Aorta (tissue), 5 donors: ENCODE measurements around the gene CEP152. TPM values are rescaled to one million over a fixed set of nuclear protein-coding genes. Genes with fewer than 3 reads are reported as not detected.

Experiments
- ATAC-seq: fragments of 200-7000 bp; cut with Tn5 transposase; one replicate; pipeline ENCODE4 v1.9.1; 2022; ENCODE audit warnings: moderate library complexity; ENCODE audit not compliant: low FRiP score
- DNase-seq, 2 donors: peaks; one replicate each; pipeline ENCODE4 v3.0.0-alpha.2; 2020
- H3K27ac ChIP-seq, 2 donors: one replicate each; pipeline ENCODE4 v1.5.1; 2013; ENCODE audit warnings: low read length in 2 of 2, mild to moderate bottlenecking in 2 of 2, moderate library complexity in 2 of 2, control low read depth in 1 of 2, inconsistent platforms in 1 of 2, low read depth in 1 of 2
- H3K27me3 ChIP-seq, 2 donors: one replicate each; pipeline ENCODE4 v1.6.1; 2013; ENCODE audit warnings: control low read depth in 1 of 2, low read length in 1 of 2, mild to moderate bottlenecking in 1 of 2, moderate library complexity in 1 of 2; ENCODE audit not compliant: insufficient read depth in 2 of 2, control insufficient read depth in 1 of 2
- H3K36me3 ChIP-seq, 2 donors: one replicate each; pipeline ENCODE4 v1.6.1; 2013; ENCODE audit warnings: control low read depth in 1 of 2, low read length in 1 of 2, mild to moderate bottlenecking in 1 of 2; ENCODE audit not compliant: insufficient read depth in 2 of 2, control insufficient read depth in 1 of 2
- H3K4me1 ChIP-seq, 2 donors: one replicate each; pipeline ENCODE4 v1.6.1; 2013; ENCODE audit warnings: low read length in 2 of 2, control low read depth in 1 of 2, mild to moderate bottlenecking in 1 of 2, moderate library complexity in 1 of 2; ENCODE audit not compliant: insufficient read depth in 2 of 2, control insufficient read depth in 1 of 2
- H3K4me3 ChIP-seq, 2 donors: one replicate each; pipeline ENCODE4 v1.5.1; 2013; ENCODE audit warnings: low read length in 2 of 2, control low read depth in 1 of 2, mild to moderate bottlenecking in 1 of 2
- H3K9me3 ChIP-seq: one replicate; pipeline ENCODE4 v1.6.1; 2013; ENCODE audit warnings: mild to moderate bottlenecking, low read length; ENCODE audit not compliant: control insufficient read depth
- WGBS, 2 donors: extraction: QIAGEN DNeasy Blood & Tissue Kit; methylation state at CpG; one replicate each; pipeline ENCODE4 v1.1.7; 2013; 5-methylcytosine and 5-hydroxymethylcytosine counted together
- intact Hi-C, 2 donors: fragments of 100-400 bp; cut with DNase I; formaldehyde crosslinking; loops; one replicate each; pipeline versions ENCODE4 v1.14.2 to v1.15.0; 2022
- polyA plus RNA-seq, 2 donors: library from polyadenylated mRNA; stranded (reverse); fragments of 200-250 nt; gene quantifications; one replicate each; pipeline ENCODE4 v1.2.3, GENCODE V29; 2013
- total RNA-seq, 2 donors: library from RNA; stranded (reverse); fragmentation: NEBNext Ultra II Directional; extraction: Animal tissue kit (Norgen Biotek cat#: 25700); gene quantifications; one replicate each; pipeline ENCODE4 v1.2.1, GENCODE V29; 2021
- donor health status: healthy with polysubstance abuse.
- donor health status: Bipolar disorder and iron deficiency.
- donor health status: DM: no; HTN: no; CAD: no.
- donor health status: DM: no; HTN: no; CAD: no.
- donor health status: DM: yes; HTN: yes; CAD: no.

CEP152 gene
- total and polyA plus RNA-seq, 4 donors: 0.75 to 7.6 (median 3.6) TPM

GRCh38 chr15:48850648-48851047 lies 39.8 kb upstream of the CEP152 start:
- H3K36me3 ChIP-seq: peaks cover 0 to 3% of the 10 kb centered on the region in 2 donors
- no peak for DNase-seq
- intact Hi-C loops: no loop called here
- H3K4me3 ChIP-seq: no peak overlapping the region
- no peak overlapping the region for H3K27ac ChIP-seq
- WGBS, 2 donors: 93 to 98% methylated on average over 2 of the region's 2 CpGs
- no peak for ATAC-seq
- no peaks in the 10 kb centered on the region for H3K4me1 ChIP-seq
- no peaks in the 10 kb centered on the region for H3K27me3 ChIP-seq
- H3K9me3 ChIP-seq: no peaks in the 10 kb centered on the region

DNA sequence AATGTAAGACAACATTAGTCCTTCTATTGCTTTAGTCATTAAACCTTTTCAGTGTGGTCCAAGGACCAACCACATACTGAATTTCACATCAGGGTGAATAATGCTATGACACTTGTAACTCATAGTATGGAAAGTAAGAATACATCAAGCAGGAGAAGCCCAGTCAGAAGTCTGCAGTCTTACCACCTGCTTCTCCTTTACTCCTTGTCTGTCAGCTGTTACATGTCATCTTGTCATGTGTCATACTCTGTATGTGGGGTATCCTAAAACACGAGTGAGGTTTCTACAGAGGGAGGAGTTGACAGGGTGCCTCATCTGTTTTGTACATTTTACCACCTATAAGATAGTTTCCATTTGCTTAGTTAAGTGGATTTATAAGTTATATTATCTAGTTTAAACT lies 34.3 kb upstream of the CEP152 start:
- H3K9me3 ChIP-seq: no peaks in the 10 kb centered on the region
- H3K36me3 ChIP-seq: peaks cover 0 to 8% of the 10 kb centered on the region in 2 donors
- DNase-seq (no peak), ATAC-seq (no peak)
- H3K27me3 ChIP-seq: no peaks in the 10 kb centered on the region
- H3K4me1 ChIP-seq: no peaks in the 10 kb centered on the region
- H3K4me3 ChIP-seq: no peak overlapping the region
- WGBS, 2 donors: 75 to 79% methylated on average over 1 of the region's 1 CpG
- H3K27ac ChIP-seq: no peak overlapping the region
- intact Hi-C loops: no loop called here

- no peak for ATAC-seq
- no peak overlapping the region for H3K4me3 ChIP-seq
- 81 to 96% methylated on average over 6 of the region's 6 CpGs for WGBS, 2 donors
- peaks cover 0 to 6% of the 10 kb centered on the region in 2 donors for H3K36me3 ChIP-seq
- no peak for DNase-seq
- intact Hi-C loops: no loop called here
- H3K9me3 ChIP-seq: no peaks in the 10 kb centered on the region
- no peaks in the 10 kb centered on the region for H3K27me3 ChIP-seq
- H3K4me1 ChIP-seq: no peaks in the 10 kb centered on the region
- H3K27ac ChIP-seq: no peak overlapping the region
Measured at GRCh38 chr15:48842501-48842900, 31.6 kb upstream of the CEP152 start.

- intact Hi-C loops: no loop called here
- ATAC-seq: no peak
- DNase-seq: no peak
- Histone ChIP-seq H3K4me3 (no peak overlapping the region), H3K9me3 (peaks cover 4% of the 10 kb centered on the region), H3K27ac (no peak overlapping the region), H3K36me3 (peaks cover 6 to 8% of the 10 kb centered on the region in 2 donors), H3K4me1 (no peaks in the 10 kb centered on the region), H3K27me3 (no peaks in the 10 kb centered on the region)
- 81 to 87% methylated on average over 5 of the region's 5 CpGs for WGBS, 2 donors
Measured at GRCh38 chr15:48834756-48835155, 23.9 kb upstream of the CEP152 start.

GRCh38 chr15:48833526-48834239 lies 22.8 kb upstream of the CEP152 start:
- no peaks in the 10 kb centered on the region for H3K4me1 ChIP-seq
- ATAC-seq: no peak
- no peak overlapping the region for H3K4me3 ChIP-seq
- peaks cover 4% of the 10 kb centered on the region for H3K9me3 ChIP-seq
- DNase-seq: no peak
- intact Hi-C loops: no loop called here
- peaks cover 6 to 8% of the 10 kb centered on the region in 2 donors for H3K36me3 ChIP-seq
- H3K27ac ChIP-seq: no peak overlapping the region
- no peaks in the 10 kb centered on the region for H3K27me3 ChIP-seq

GRCh38 chr15:48832648-48833047 lies 21.8 kb upstream of the CEP152 start:
- Histone ChIP-seq H3K4me1 (no peaks in the 10 kb centered on the region), H3K27ac (no peak overlapping the region), H3K36me3 (peaks cover 6 to 8% of the 10 kb centered on the region in 2 donors), H3K4me3 (no peak overlapping the region), H3K27me3 (no peaks in the 10 kb centered on the region), H3K9me3 (peaks cover 4% of the 10 kb centered on the region)
- ATAC-seq (no peak), DNase-seq (no peak)
- intact Hi-C loops: no loop called here

DNA sequence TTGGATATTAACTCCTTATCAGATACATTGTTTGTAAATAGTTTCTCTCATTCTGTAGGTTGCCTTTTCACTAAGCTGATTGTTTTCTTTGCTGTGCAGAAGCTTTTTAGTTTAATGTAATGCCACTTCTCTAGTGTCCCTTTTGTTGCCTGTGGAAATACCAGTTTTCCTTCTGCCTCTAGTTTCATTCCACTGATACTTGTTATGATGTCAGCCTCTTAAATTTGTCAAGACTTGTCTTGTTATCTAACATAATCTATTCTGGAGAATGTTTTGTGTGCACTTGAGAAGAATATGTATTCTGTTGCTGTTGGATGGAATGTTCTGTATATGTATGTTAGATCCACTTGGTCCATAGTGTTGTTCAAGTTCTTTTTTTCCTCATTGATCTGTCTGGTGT lies 18.0 kb upstream of the CEP152 start:
- Histone ChIP-seq H3K27ac (no peak overlapping the region), H3K9me3 (peaks cover 4% of the 10 kb centered on the region), H3K4me1 (no peaks in the 10 kb centered on the region), H3K4me3 (no peak overlapping the region), H3K27me3 (no peaks in the 10 kb centered on the region), H3K36me3 (peaks cover 2 to 10% of the 10 kb centered on the region in 2 donors)
- ATAC-seq (no peak), DNase-seq (no peak)
- intact Hi-C loops: no loop called here

DNA sequence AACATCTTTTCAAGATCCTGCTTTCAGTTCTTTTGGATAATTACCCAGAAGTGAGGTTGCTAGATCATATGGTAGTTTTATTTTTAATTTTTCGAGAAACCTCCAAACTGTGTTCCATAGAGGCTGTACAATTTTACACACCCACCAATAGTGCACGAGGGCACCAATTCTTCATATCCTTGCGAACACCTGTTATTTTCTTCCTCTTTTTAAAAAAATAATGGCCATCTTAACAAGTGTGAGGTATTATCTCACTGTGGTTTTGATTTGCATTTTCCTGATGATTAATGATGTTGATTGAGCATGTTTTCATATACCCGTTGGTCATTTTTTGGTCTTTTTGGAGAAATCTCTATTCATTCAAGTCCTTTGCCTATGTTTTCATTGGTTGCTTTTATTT lies 17.6 kb upstream of the CEP152 start:
- no peaks in the 10 kb centered on the region for H3K27me3 ChIP-seq
- intact Hi-C loops: no loop called here
- DNase-seq (no peak), ATAC-seq (no peak)
- H3K9me3 ChIP-seq: peaks cover 4% of the 10 kb centered on the region
- H3K4me1 ChIP-seq: no peaks in the 10 kb centered on the region
- WGBS, 2 donors: 85 to 86% methylated on average over 4 of the region's 4 CpGs
- H3K36me3 ChIP-seq: peaks cover 2 to 6% of the 10 kb centered on the region in 2 donors
- no peak overlapping the region for H3K4me3 ChIP-seq
- no peak overlapping the region for H3K27ac ChIP-seq

GRCh38 chr15:48825075-48825474 lies 14.2 kb upstream of the CEP152 start:
- Histone ChIP-seq H3K4me1 (no peaks in the 10 kb centered on the region), H3K9me3 (no peaks in the 10 kb centered on the region), H3K27me3 (no peaks in the 10 kb centered on the region), H3K36me3 (peaks cover 2% of the 10 kb centered on the region in 2 donors), H3K27ac (no peak overlapping the region), H3K4me3 (no peak overlapping the region)
- 93 to 94% methylated on average over 1 of the region's 1 CpG for WGBS, 2 donors
- ATAC-seq: no peak
- DNase-seq: no peak
- intact Hi-C loops: no loop called here
